Epithelial cell of esophagus (primary cell): ENCODE measurements around the gene NTRK2.
A peak's percentile ranks its signal among the peaks of the same experiment; 100 is the strongest.

Source experiments
- DNase-seq: peaks from one replicate; pipeline ENCODE4 v3.0.0; 2010; ENCODE audit warnings: low read depth
- H3K4me3 ChIP-seq: 2 replicates; pipeline ENCODE4 v1.5.1; 2011; ENCODE audit warnings: mild to moderate bottlenecking, low read length, control low read depth
- CTCF ChIP-seq: IDR thresholded peaks from 2 replicates; pipeline ENCODE4 v1.5.1; 2011; ENCODE audit warnings: low read depth, mild to moderate bottlenecking, low read length, control low read depth, inconsistent platforms; ENCODE audit not compliant: insufficient read depth; ENCODE audit errors: missing control alignments

NTRK2 gene

GRCh38 chr9:84858364-84858763, 188.8 kb downstream of the NTRK2 start:
- no peak for TF ChIP-seq CTCF
- H3K4me3 ChIP-seq, result no peak overlapping the region
- no peak for DNase-seq

- no peak overlapping the region for H3K4me3 ChIP-seq
- TF ChIP-seq CTCF, result no peak
Measured at GRCh38 chr9:84860249-84861115, 191.0 kb downstream of the NTRK2 start.

GRCh38 chr9:84861455-84861854, 191.9 kb downstream of the NTRK2 start:
- H3K4me3 ChIP-seq, result no peak overlapping the region
- DNase-seq, result no peak
- TF ChIP-seq CTCF, result no peak

More at GRCh38 chr9:84860249-84861115, 191.0 kb downstream of the NTRK2 start:
- DNase-seq, result no peak

GRCh38 chr9:84862308-84862707, 192.8 kb downstream of the NTRK2 start:
- H3K4me3 ChIP-seq, result no peak overlapping the region
- no peak for TF ChIP-seq CTCF
- no peak for DNase-seq

- TF ChIP-seq CTCF, result no peak
- no peak overlapping the region for H3K4me3 ChIP-seq
- DNase-seq, result peak; percentile 81
Measured at GRCh38 chr9:84862810-84863287, 193.3 kb downstream of the NTRK2 start.

- TF ChIP-seq CTCF, result no peak
- DNase-seq, result no peak
- no peak overlapping the region for H3K4me3 ChIP-seq
Measured at GRCh38 chr9:84863372-84863771, 193.8 kb downstream of the NTRK2 start.

- DNase-seq, result no peak
- TF ChIP-seq CTCF, result no peak
- no peak overlapping the region for H3K4me3 ChIP-seq
Measured at GRCh38 chr9:84866396-84867175, 197.1 kb downstream of the NTRK2 start.
